ENCODE measurements around the gene ZNF697. TPM values are rescaled to one million over a fixed set of nuclear protein-coding genes. Genes with fewer than 3 reads are reported as not detected.
A peak's percentile ranks its signal among the peaks of the same experiment; 100 is the strongest.

The ZNF697 gene
- total and polyA plus RNA-seq, 10 of the 15 experiments (the other 5 are each of a cell fraction or from before 2014, with no cell fraction given): 0.48 to 5.9 (median 3.0) TPM

DNA sequence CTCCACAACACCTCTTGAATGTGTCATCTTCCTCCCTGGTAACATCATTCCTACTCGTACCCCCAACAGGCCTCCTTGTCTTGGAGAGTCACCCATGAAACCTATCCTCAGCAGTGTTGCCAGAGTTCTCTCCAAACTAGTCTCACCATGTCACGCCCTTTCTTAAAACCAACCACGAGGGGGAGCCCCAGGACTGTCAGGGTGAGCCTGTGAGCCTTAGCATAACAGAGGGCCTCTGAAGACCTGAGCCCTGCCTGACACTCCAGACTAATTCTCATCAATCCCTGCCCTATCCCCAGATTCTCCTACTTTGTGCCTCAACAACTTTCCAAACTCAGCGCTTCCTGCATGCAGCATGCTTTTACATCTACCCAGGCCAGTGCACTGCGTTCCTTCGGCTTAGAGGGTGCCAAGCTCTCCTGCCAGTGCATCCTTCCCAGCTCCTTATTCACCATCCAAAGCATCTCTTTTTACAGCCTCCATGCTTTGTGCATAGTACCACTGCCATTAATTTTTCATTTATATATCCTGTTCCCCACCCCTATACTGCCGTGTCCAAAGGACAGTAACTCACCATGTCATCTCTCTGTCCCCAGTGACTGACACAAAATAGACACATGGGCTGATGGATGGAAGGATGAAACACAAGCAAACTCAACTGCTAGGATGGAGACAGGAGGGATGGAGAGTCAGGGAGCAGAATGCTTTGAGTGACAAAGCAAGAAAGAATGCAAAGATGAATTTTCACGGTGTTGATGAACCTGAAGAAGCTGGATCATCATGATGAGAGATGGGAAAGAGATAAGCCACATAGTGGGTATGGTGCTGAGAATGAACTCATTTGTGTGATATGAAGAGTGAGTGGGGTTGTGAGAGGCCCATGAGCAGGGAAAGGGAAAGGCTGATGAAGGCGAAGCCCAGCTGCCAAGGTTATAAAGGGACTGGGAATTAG is 34.0 kb downstream of the ZNF697 start:
- BruUV-seq (replicated peaks): no TSS peak
- peak; percentile 84 for TF ChIP-seq SMC3 (IDR thresholded peaks at IDR 0.05; ENCODE audit: borderline replicate concordance, low read length)
- TF ChIP-seq CBFB (IDR thresholded peaks at IDR 0.05; ENCODE audit: low read depth): no peak
- no peak for TF ChIP-seq KLF5 (IDR thresholded peaks at IDR 0.05; ENCODE audit: partially characterized antibody)
- no peak for TF ChIP-seq NFYA (IDR thresholded peaks at IDR 0.05; ENCODE audit: borderline replicate concordance, low read depth, low read length)
- TF ChIP-seq, protein P1, sequence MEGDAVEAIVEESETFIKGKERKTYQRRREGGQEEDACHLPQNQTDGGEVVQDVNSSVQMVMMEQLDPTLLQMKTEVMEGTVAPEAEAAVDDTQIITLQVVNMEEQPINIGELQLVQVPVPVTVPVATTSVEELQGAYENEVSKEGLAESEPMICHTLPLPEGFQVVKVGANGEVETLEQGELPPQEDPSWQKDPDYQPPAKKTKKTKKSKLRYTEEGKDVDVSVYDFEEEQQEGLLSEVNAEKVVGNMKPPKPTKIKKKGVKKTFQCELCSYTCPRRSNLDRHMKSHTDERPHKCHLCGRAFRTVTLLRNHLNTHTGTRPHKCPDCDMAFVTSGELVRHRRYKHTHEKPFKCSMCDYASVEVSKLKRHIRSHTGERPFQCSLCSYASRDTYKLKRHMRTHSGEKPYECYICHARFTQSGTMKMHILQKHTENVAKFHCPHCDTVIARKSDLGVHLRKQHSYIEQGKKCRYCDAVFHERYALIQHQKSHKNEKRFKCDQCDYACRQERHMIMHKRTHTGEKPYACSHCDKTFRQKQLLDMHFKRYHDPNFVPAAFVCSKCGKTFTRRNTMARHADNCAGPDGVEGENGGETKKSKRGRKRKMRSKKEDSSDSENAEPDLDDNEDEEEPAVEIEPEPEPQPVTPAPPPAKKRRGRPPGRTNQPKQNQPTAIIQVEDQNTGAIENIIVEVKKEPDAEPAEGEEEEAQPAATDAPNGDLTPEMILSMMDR (IDR thresholded peaks at IDR 0.05 in 2 of 3, conservative IDR thresholded peaks at IDR 0.05 in 1 of 3; ENCODE audit: control insufficient read depth in 2 of 3, extremely low read depth in 1 of 3, insufficient read depth in 1 of 3, low read depth in 3 of 3, low read length in 3 of 3): peak; percentile 63 to 77 (median 70)
- TF ChIP-seq, protein P2, sequence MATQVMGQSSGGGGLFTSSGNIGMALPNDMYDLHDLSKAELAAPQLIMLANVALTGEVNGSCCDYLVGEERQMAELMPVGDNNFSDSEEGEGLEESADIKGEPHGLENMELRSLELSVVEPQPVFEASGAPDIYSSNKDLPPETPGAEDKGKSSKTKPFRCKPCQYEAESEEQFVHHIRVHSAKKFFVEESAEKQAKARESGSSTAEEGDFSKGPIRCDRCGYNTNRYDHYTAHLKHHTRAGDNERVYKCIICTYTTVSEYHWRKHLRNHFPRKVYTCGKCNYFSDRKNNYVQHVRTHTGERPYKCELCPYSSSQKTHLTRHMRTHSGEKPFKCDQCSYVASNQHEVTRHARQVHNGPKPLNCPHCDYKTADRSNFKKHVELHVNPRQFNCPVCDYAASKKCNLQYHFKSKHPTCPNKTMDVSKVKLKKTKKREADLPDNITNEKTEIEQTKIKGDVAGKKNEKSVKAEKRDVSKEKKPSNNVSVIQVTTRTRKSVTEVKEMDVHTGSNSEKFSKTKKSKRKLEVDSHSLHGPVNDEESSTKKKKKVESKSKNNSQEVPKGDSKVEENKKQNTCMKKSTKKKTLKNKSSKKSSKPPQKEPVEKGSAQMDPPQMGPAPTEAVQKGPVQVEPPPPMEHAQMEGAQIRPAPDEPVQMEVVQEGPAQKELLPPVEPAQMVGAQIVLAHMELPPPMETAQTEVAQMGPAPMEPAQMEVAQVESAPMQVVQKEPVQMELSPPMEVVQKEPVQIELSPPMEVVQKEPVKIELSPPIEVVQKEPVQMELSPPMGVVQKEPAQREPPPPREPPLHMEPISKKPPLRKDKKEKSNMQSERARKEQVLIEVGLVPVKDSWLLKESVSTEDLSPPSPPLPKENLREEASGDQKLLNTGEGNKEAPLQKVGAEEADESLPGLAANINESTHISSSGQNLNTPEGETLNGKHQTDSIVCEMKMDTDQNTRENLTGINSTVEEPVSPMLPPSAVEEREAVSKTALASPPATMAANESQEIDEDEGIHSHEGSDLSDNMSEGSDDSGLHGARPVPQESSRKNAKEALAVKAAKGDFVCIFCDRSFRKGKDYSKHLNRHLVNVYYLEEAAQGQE (IDR thresholded peaks at IDR 0.05; ENCODE audit: low read depth, low read length): no peak
- no peak for TF ChIP-seq YBX1 (IDR thresholded peaks at IDR 0.05)
- no peak for TF ChIP-seq ATF7 (IDR thresholded peaks at IDR 0.05; ENCODE audit: low read depth)
- no peak for TF ChIP-seq TCF12 (IDR thresholded peaks at IDR 0.05; ENCODE audit: low read depth, low read length)
- TF ChIP-seq RAD21 (IDR thresholded peaks at IDR 0.05; ENCODE audit: insufficient read depth, low read depth, low read length): peak; percentile 93
- no peak for TF ChIP-seq NFXL1 (IDR thresholded peaks at IDR 0.05; ENCODE audit: borderline replicate concordance)
- no peak for TF ChIP-seq NR2F1 (conservative IDR thresholded peaks at IDR 0.05)
- 0 out of 2 replicates have a peak, but pooled peaks have one; percentile 17 for TF ChIP-seq YY1 (IDR thresholded peaks at IDR 0.05; ENCODE audit: low read depth, low read length)
- 0 out of 2 replicates have a peak, but pooled peaks have one; percentile 26 for TF ChIP-seq MYB (IDR thresholded peaks at IDR 0.05; ENCODE audit: borderline replicate concordance, low read depth, low read length)

More for the DNA sequence above, 34.0 kb downstream of the ZNF697 start:
- H3K79me2 ChIP-seq (ENCODE audit: control insufficient read depth, insufficient read depth, low read length): no peaks in the 10 kb centered on the region
- H2AFZ ChIP-seq (ENCODE audit: control insufficient read depth, low read depth, low read length): no peak overlapping the region
- WGBS (ENCODE audit: insufficient coverage, insufficient replicate concordance, low lambda C conversion rate, missing lambda C conversion rate): 41% methylated on average over 9 of the region's 9 CpGs
- ChIA-PET SMC1A (ENCODE audit: uncharacterized antibody, unreplicated experiment) (interaction anchor here (0.7 to 7.4 kb wide), 8 partner anchors 11 to 156 kb away, joined by 3 to 124 read pairs (median 8); no protein-coding TSS in a partner anchor), POLR2A (no interaction called here), RAD21 (ENCODE audit: unreplicated experiment) (interaction anchor here (0.6 to 5.1 kb wide), 11 partner anchors 11 to 256 kb away, joined by 3 to 69 read pairs (median 4); partner anchors contain the start of gene ZNF697), CTCF (interaction anchor here (0.6 to 14.9 kb wide), 8 partner anchors 19 to 64 kb away, joined by 3 to 446 read pairs (median 5); partner anchors contain the start of gene ZNF697)
- ATAC-seq (peak; percentile 95), DNase-seq (ENCODE audit: low read depth, low spot score) (peak; percentile 43), FAIRE-seq (no peak)
- in situ Hi-C loops (cut with MboI) (no loop called here), intact Hi-C loops (cut with micrococcal nuclease; ENCODE audit: unreplicated experiment) (loop anchor here (1.0 to 5.0 kb wide), 4 partner anchors 33 to 128 kb away; partner anchors contain the start of gene ZNF697)
- H3K4me3 ChIP-seq: no peak overlapping the region
- H3K4me2 ChIP-seq (ENCODE audit: control insufficient read depth, insufficient read depth): no peak overlapping the region
- H3K9me3 ChIP-seq (replicated peaks; ENCODE audit: control insufficient read depth, insufficient read depth, low read length): no peaks in the 10 kb centered on the region
- H3K36me3 ChIP-seq (ENCODE audit: control insufficient read depth in 2 of 2, insufficient read depth in 2 of 2, low read length in 1 of 2): no peaks in the 10 kb centered on the region
- H3K4me1 ChIP-seq (ENCODE audit: control insufficient read depth, insufficient read depth, low read length): peaks cover 7% of the 10 kb centered on the region; the same call in 1 of the 2 replicates
- H3K9ac ChIP-seq (ENCODE audit: control insufficient read depth, insufficient read depth, low read length): no peak overlapping the region
- no peaks in the 10 kb centered on the region for H4K20me1 ChIP-seq (ENCODE audit: control insufficient read depth, insufficient read depth)
- no peaks in the 10 kb centered on the region; a peak in 1 of 4 replicates for H3K27me3 ChIP-seq (replicated peaks in 1 of 2; ENCODE audit: control insufficient read depth in 2 of 2, insufficient read depth in 2 of 2, low read length in 1 of 2)
- H3K27ac ChIP-seq (ENCODE audit: control insufficient read depth, insufficient read depth): no peak overlapping the region

Measured in GM12878 (cell line).